Measurements from ENCODE around the gene CD82. TPM values are rescaled to one million over a fixed set of nuclear protein-coding genes. Genes with fewer than 3 reads are reported as not detected.

CD82 gene
- total RNA-seq, 1 experiment from 2014 or later, result 4.5 TPM

DNA sequence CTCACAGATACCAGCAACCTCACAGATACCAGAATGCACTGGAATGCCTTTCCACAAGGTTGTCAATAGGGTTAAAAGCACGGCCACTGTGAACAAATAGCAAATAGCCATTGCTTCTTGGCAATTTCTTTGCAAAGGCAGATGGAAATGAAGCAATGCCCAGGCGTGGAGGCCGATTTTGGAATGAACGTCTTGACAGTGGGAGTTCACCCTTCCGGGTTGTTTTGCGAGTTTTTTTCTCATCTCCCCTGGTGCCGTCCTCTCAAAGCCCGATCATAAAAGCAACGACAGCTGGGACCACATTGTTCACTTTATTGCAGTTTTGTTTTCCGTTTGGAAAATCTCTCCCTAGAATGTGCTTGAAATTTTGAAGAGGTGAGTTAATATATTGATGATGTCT is 38.0 kb upstream of the CD82 start:
- Mint-ChIP-seq H3K9me3 (no peaks in the 10 kb centered on the region; a peak in 1 of 5 replicates), H3K4me3 (no peak overlapping the region)

More for the DNA sequence above, 38.0 kb upstream of the CD82 start:
- no peak overlapping the region for H3K27ac ChIP-seq (ENCODE audit: insufficient read length, low read depth, low read length)
- WGBS (ENCODE audit: extremely low coverage, insufficient read length, low lambda C conversion rate), result no CpG with 5 or more reads among the region's 10 CpGs
- no peaks in the 10 kb centered on the region for H3K9me3 ChIP-seq (ENCODE audit: control insufficient read depth, low read depth, low read length)
- no peak overlapping the region for H3K18ac ChIP-seq (ENCODE audit: insufficient read length, low read depth, low read length)
- H2BK12ac ChIP-seq (ENCODE audit: insufficient read length, low read depth, low read length), result no peak overlapping the region
- no peak overlapping the region for H3K14ac ChIP-seq (ENCODE audit: insufficient read depth, low read length)
- H2BK5ac ChIP-seq (ENCODE audit: insufficient read length, low read length), result no peak overlapping the region
- Mint-ChIP-seq H3K27me3 (ENCODE audit: low read depth) (peaks cover 4% of the 10 kb centered on the region), H3K4me1 (peaks cover 12 to 47% of the 10 kb centered on the region in 2 experiments), H3K27ac (no peak overlapping the region), H3K36me3 (ENCODE audit: insufficient read depth in 1 of 3, low read depth in 3 of 3) (no peaks in the 10 kb centered on the region)
- no peak overlapping the region for H3K9ac ChIP-seq (ENCODE audit: extremely low read depth, insufficient read length, low read length)
- H4K8ac ChIP-seq (replicated peaks; ENCODE audit: insufficient read length, low read depth, low read length), result no peak overlapping the region
- no peak overlapping the region for H2BK120ac ChIP-seq (ENCODE audit: low read depth, low read length, poor library complexity, severe bottlenecking)
- no peak overlapping the region for H2AFZ ChIP-seq (ENCODE audit: low read length)
- H3K23me2 ChIP-seq (ENCODE audit: insufficient read length, low read depth, low read length, poor library complexity, severe bottlenecking), result no peaks in the 10 kb centered on the region
- no peaks in the 10 kb centered on the region for H3K4me1 ChIP-seq (ENCODE audit: insufficient read depth, low read length)
- no peak overlapping the region for H2BK20ac ChIP-seq (ENCODE audit: low read depth, low read length, poor library complexity, severe bottlenecking)
- no peaks in the 10 kb centered on the region for H3K27me3 ChIP-seq (ENCODE audit: insufficient read depth, low read length)
- H3K56ac ChIP-seq (ENCODE audit: insufficient read length, low read depth, low read length), result no peak overlapping the region
- no peak overlapping the region for H2BK15ac ChIP-seq (ENCODE audit: low read depth, low read length)
- H3T11ph ChIP-seq (ENCODE audit: low read length), result no peak overlapping the region
- no peak overlapping the region for H2AK5ac ChIP-seq (ENCODE audit: insufficient read length, low read length)
- H3K23ac ChIP-seq (ENCODE audit: insufficient read length, low read depth, low read length), result no peak overlapping the region
- no peak overlapping the region for H4K91ac ChIP-seq (ENCODE audit: insufficient read length, low read depth, low read length)
- no peak overlapping the region for H3K4ac ChIP-seq (ENCODE audit: low read depth, low read length)
- H4K5ac ChIP-seq (ENCODE audit: insufficient read length, low read depth, low read length), result no peak overlapping the region
- H3K79me2 ChIP-seq (ENCODE audit: insufficient read depth, low read length), result no peaks in the 10 kb centered on the region
- no peak overlapping the region for H3K4me2 ChIP-seq (ENCODE audit: insufficient read depth, insufficient read length, low read length)
- H3K79me1 ChIP-seq (ENCODE audit: insufficient read depth, low read depth, low read length, poor library complexity, severe bottlenecking), result no peaks in the 10 kb centered on the region
- DNase-seq, result no peak
- TF ChIP-seq, protein P1, sequence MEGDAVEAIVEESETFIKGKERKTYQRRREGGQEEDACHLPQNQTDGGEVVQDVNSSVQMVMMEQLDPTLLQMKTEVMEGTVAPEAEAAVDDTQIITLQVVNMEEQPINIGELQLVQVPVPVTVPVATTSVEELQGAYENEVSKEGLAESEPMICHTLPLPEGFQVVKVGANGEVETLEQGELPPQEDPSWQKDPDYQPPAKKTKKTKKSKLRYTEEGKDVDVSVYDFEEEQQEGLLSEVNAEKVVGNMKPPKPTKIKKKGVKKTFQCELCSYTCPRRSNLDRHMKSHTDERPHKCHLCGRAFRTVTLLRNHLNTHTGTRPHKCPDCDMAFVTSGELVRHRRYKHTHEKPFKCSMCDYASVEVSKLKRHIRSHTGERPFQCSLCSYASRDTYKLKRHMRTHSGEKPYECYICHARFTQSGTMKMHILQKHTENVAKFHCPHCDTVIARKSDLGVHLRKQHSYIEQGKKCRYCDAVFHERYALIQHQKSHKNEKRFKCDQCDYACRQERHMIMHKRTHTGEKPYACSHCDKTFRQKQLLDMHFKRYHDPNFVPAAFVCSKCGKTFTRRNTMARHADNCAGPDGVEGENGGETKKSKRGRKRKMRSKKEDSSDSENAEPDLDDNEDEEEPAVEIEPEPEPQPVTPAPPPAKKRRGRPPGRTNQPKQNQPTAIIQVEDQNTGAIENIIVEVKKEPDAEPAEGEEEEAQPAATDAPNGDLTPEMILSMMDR (conservative IDR thresholded peaks at IDR 0.05), result no peak
- no peaks in the 10 kb centered on the region for H4K20me1 ChIP-seq (ENCODE audit: control insufficient read depth, insufficient read depth, insufficient read length)
